ENCODE results near the gene LTA.
A peak's percentile ranks its signal among the peaks of the same experiment; 100 is the strongest.

LTA gene

GRCh38 chr6:31574106-31575061 is 2.3 kb downstream of the LTA start:
- no peak overlapping the region for H3K4me3 ChIP-seq (ENCODE audit: low read length in 2 of 2)
- no peaks in the 10 kb centered on the region for H3K4me1 ChIP-seq (ENCODE audit: control insufficient read depth, insufficient read depth, low read length)
- H3K27ac ChIP-seq (ENCODE audit: low read length), result peak overlapping the region; percentile 49
- no peak overlapping the region for H3K9ac ChIP-seq (ENCODE audit: low read length in 2 of 2)
- peaks cover 0 to 2% of the 10 kb centered on the region in 2 donors for H3K27me3 ChIP-seq (ENCODE audit: control insufficient read depth in 1 of 2, insufficient read depth in 2 of 2, low read length in 2 of 2)
- no peaks in the 10 kb centered on the region for H3K9me3 ChIP-seq (ENCODE audit: control insufficient read depth in 2 of 2, low read length in 2 of 2)
- no peaks in the 10 kb centered on the region for H3K36me3 ChIP-seq (ENCODE audit: control insufficient read depth in 2 of 2, insufficient read depth in 2 of 2, low read length in 2 of 2)

GRCh38 chr6:31575335-31575901 is 3.3 kb downstream of the LTA start, which contains the start of gene TNF:
TSS of gene TNF (plus strand) at chr6:31575565. CDS start at chr6:31575742, 177 bp downstream.
- no peaks in the 10 kb centered on the region for H3K9me3 ChIP-seq (ENCODE audit: control insufficient read depth in 2 of 2, low read length in 2 of 2)
- peak within 1 kb of the TSS; percentile 56 to 64 for H3K4me3 ChIP-seq (ENCODE audit: low read length in 2 of 2)
- H3K4me1 ChIP-seq (ENCODE audit: control insufficient read depth, insufficient read depth, low read length), result peaks cover 3% of the 10 kb centered on the region
- peak within 1 kb of the TSS; percentile 42 to 60 for H3K9ac ChIP-seq (ENCODE audit: low read length in 2 of 2)
- H3K27ac ChIP-seq (ENCODE audit: low read length), result peak within 1 kb of the TSS; percentile 49
- no peaks in the 10 kb centered on the region for H3K27me3 ChIP-seq (ENCODE audit: control insufficient read depth in 1 of 2, insufficient read depth in 2 of 2, low read length in 2 of 2)
- no peaks in the 10 kb centered on the region for H3K36me3 ChIP-seq (ENCODE audit: control insufficient read depth in 2 of 2, insufficient read depth in 2 of 2, low read length in 2 of 2)

- Histone ChIP-seq H3K27ac (ENCODE audit: low read length) (peak overlapping the region; percentile 49), H3K4me3 (ENCODE audit: low read length in 2 of 2) (peak overlapping the region; percentile 56 to 64), H3K27me3 (ENCODE audit: control insufficient read depth in 1 of 2, insufficient read depth in 2 of 2, low read length in 2 of 2) (no peaks in the 10 kb centered on the region), H3K4me1 (ENCODE audit: control insufficient read depth, insufficient read depth, low read length) (peaks cover 10% of the 10 kb centered on the region), H3K36me3 (ENCODE audit: control insufficient read depth in 2 of 2, insufficient read depth in 2 of 2, low read length in 2 of 2) (no peaks in the 10 kb centered on the region), H3K9ac (ENCODE audit: low read length in 2 of 2) (peak overlapping the region; percentile 42 to 60), H3K9me3 (ENCODE audit: control insufficient read depth in 2 of 2, low read length in 2 of 2) (no peaks in the 10 kb centered on the region)
Measured at GRCh38 chr6:31575952-31576685, 4.0 kb downstream of the LTA start.

GRCh38 chr6:31576897-31577578 is 4.9 kb downstream of the LTA start:
- H3K4me3 ChIP-seq (ENCODE audit: low read length in 2 of 2), result peak overlapping the region in 1 of 2 donors; percentile 15

GRCh38 chr6:31577579-31577966 is 5.5 kb downstream of the LTA start:
- H3K27ac ChIP-seq (ENCODE audit: low read length), result no peak overlapping the region
- H3K9ac ChIP-seq (ENCODE audit: low read length in 2 of 2), result no peak overlapping the region
- H3K4me1 ChIP-seq (ENCODE audit: control insufficient read depth, insufficient read depth, low read length), result peaks cover 19% of the 10 kb centered on the region
- H3K9me3 ChIP-seq (ENCODE audit: control insufficient read depth in 2 of 2, low read length in 2 of 2), result no peaks in the 10 kb centered on the region
- H3K27me3 ChIP-seq (ENCODE audit: control insufficient read depth in 1 of 2, insufficient read depth in 2 of 2, low read length in 2 of 2), result no peaks in the 10 kb centered on the region
- no peak overlapping the region for H3K4me3 ChIP-seq (ENCODE audit: low read length in 2 of 2)
- no peaks in the 10 kb centered on the region for H3K36me3 ChIP-seq (ENCODE audit: control insufficient read depth in 2 of 2, insufficient read depth in 2 of 2, low read length in 2 of 2)

More at GRCh38 chr6:31576897-31577578, 4.9 kb downstream of the LTA start:
- no peak overlapping the region for H3K9ac ChIP-seq (ENCODE audit: low read length in 2 of 2)
- no peaks in the 10 kb centered on the region for H3K36me3 ChIP-seq (ENCODE audit: control insufficient read depth in 2 of 2, insufficient read depth in 2 of 2, low read length in 2 of 2)
- no peaks in the 10 kb centered on the region for H3K9me3 ChIP-seq (ENCODE audit: control insufficient read depth in 2 of 2, low read length in 2 of 2)
- no peaks in the 10 kb centered on the region for H3K27me3 ChIP-seq (ENCODE audit: control insufficient read depth in 1 of 2, insufficient read depth in 2 of 2, low read length in 2 of 2)
- H3K27ac ChIP-seq (ENCODE audit: low read length), result no peak overlapping the region
- H3K4me1 ChIP-seq (ENCODE audit: control insufficient read depth, insufficient read depth, low read length), result peaks cover 17% of the 10 kb centered on the region

- H3K9me3 ChIP-seq (ENCODE audit: control insufficient read depth in 2 of 2, low read length in 2 of 2), result no peaks in the 10 kb centered on the region
- no peaks in the 10 kb centered on the region for H3K36me3 ChIP-seq (ENCODE audit: control insufficient read depth in 2 of 2, insufficient read depth in 2 of 2, low read length in 2 of 2)
- no peaks in the 10 kb centered on the region for H3K27me3 ChIP-seq (ENCODE audit: control insufficient read depth in 1 of 2, insufficient read depth in 2 of 2, low read length in 2 of 2)
- H3K4me1 ChIP-seq (ENCODE audit: control insufficient read depth, insufficient read depth, low read length), result peaks cover 19% of the 10 kb centered on the region
- no peak overlapping the region for H3K4me3 ChIP-seq (ENCODE audit: low read length in 2 of 2)
- no peak overlapping the region for H3K9ac ChIP-seq (ENCODE audit: low read length in 2 of 2)
- no peak overlapping the region for H3K27ac ChIP-seq (ENCODE audit: low read length)
Measured at GRCh38 chr6:31578184-31579118, 6.4 kb downstream of the LTA start.

- H3K4me1 ChIP-seq (ENCODE audit: control insufficient read depth, insufficient read depth, low read length), result peaks cover 19% of the 10 kb centered on the region
- H3K27me3 ChIP-seq (ENCODE audit: control insufficient read depth in 1 of 2, insufficient read depth in 2 of 2, low read length in 2 of 2), result no peaks in the 10 kb centered on the region
- no peak overlapping the region for H3K27ac ChIP-seq (ENCODE audit: low read length)
Measured at GRCh38 chr6:31579119-31579505, 7.0 kb downstream of the LTA start.

GRCh38 chr6:31579546-31580437 is 7.7 kb downstream of the LTA start:
- Histone ChIP-seq H3K4me3 (ENCODE audit: low read length in 2 of 2) (peak overlapping the region; percentile 92 to 94), H3K36me3 (ENCODE audit: control insufficient read depth in 2 of 2, insufficient read depth in 2 of 2, low read length in 2 of 2) (no peaks in the 10 kb centered on the region), H3K4me1 (ENCODE audit: control insufficient read depth, insufficient read depth, low read length) (peaks cover 19% of the 10 kb centered on the region), H3K9me3 (ENCODE audit: control insufficient read depth in 2 of 2, low read length in 2 of 2) (no peaks in the 10 kb centered on the region), H3K27ac (ENCODE audit: low read length) (peak overlapping the region; percentile 79), H3K9ac (ENCODE audit: low read length in 2 of 2) (peak overlapping the region in 1 of 2 donors; percentile 91), H3K27me3 (ENCODE audit: control insufficient read depth in 1 of 2, insufficient read depth in 2 of 2, low read length in 2 of 2) (no peaks in the 10 kb centered on the region)

More at GRCh38 chr6:31579119-31579505, 7.0 kb downstream of the LTA start:
- Histone ChIP-seq H3K9me3 (ENCODE audit: control insufficient read depth in 2 of 2, low read length in 2 of 2) (no peaks in the 10 kb centered on the region), H3K36me3 (ENCODE audit: control insufficient read depth in 2 of 2, insufficient read depth in 2 of 2, low read length in 2 of 2) (no peaks in the 10 kb centered on the region), H3K9ac (ENCODE audit: low read length in 2 of 2) (no peak overlapping the region), H3K4me3 (ENCODE audit: low read length in 2 of 2) (no peak overlapping the region)

- H3K4me1 ChIP-seq (ENCODE audit: control insufficient read depth, insufficient read depth, low read length), result peaks cover 19% of the 10 kb centered on the region
- no peaks in the 10 kb centered on the region for H3K36me3 ChIP-seq (ENCODE audit: control insufficient read depth in 2 of 2, insufficient read depth in 2 of 2, low read length in 2 of 2)
- H3K27me3 ChIP-seq (ENCODE audit: control insufficient read depth in 1 of 2, insufficient read depth in 2 of 2, low read length in 2 of 2), result no peaks in the 10 kb centered on the region
- peak overlapping the region; percentile 92 to 94 for H3K4me3 ChIP-seq (ENCODE audit: low read length in 2 of 2)
- H3K27ac ChIP-seq (ENCODE audit: low read length), result peak overlapping the region; percentile 79
- peak overlapping the region; percentile 88 to 91 for H3K9ac ChIP-seq (ENCODE audit: low read length in 2 of 2)
- H3K9me3 ChIP-seq (ENCODE audit: control insufficient read depth in 2 of 2, low read length in 2 of 2), result no peaks in the 10 kb centered on the region
Measured at GRCh38 chr6:31580438-31580740, 8.3 kb downstream of the LTA start.
